SKM-1 treated with dmso at 0.1 percent for 144 hours (cell line): Measurements from ENCODE around the gene COL9A3.

Source experiments
- DNase-seq: peaks from one replicate; lab custom pipeline; 2025; ENCODE audit not compliant: unreplicated experiment; lab: John Stamatoyannopoulos, UW

The COL9A3 gene

DNA sequence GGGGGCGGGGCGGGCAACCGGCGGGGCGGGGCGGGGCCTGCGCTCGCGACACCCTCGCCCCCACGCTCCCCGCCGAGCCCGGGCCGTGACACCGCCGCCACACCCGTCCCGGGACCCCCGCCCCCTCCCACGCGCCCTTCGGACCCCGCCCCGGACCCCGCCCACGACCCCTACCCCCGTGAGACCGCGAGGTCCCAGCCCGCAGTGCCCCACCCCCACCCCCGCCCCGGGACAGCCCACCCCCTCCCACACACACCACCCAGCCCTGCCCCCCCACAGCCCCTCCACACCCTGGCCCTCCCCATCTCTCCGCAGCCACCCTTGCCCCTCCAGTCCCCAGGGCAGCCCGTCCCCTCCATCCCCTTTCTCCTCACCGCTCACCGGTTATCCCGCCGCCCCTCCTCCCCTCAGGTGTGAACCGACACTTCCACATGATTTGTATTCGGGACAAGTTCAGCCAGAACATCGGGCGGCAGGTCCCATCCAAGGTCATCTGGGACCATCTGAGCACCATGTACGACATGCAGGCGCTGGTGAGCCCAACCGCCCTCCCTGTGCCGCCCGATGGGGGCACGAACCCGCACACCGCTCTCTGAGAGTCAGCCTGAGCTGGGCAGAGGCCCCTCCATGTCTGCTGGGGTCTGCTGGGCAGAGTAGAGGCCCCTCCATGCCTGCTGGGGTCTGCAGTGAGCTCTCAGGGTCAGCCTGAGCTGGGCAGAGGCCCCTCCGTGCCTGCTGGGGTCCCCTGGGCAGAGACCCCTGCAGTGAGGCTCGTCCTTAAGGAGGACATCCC is 20.0 kb upstream of the COL9A3 start:
- DNase-seq = no peak

DNA sequence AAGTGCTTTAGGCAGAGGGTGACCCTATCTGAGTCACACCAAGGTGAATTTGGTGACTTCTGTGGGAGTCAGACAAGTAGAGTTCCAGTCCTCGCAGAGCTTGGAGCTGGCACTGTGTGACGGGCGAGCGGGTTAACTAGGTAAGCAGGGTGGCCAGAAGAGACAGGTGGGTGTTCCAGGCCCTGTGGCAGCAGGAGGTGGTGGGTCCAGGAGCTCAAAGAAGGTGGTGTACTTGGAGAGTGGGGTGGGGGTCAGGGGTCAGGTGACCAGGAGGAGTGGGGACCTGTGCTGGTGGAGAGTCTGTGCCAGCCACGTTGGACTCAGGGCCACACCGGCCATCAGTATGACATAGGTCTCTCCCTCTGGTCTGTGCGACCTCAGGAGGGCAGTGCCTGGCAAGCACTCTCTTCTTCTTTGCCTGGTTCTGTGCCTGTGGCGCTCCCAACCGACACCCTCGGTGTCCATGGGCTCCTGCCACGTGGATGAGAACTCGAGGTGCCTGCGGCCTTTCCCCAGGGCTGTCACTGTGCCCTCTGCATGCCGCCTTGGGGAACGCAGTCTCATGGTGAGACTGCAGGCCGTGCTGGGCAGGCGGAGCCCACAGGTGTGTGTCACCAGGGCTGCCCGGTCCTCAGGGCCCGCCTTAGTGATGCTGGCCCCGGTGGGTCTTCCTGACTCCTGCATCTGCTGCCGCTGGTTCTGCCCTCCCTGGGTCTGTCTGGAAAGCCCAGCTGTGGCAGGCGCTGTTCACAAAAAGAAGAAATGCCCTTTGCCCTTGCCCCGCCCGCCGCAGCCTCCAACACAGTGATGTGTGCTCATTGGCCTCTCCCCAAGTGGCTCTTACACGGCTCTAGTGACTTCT is 18.9 kb upstream of the COL9A3 start:
- DNase-seq = no peak

- no peak for DNase-seq
Observed at GRCh38 chr20:62799036-62799435, 17.8 kb upstream of the COL9A3 start.

- no peak for DNase-seq
Observed at GRCh38 chr20:62799459-62799858, 17.4 kb upstream of the COL9A3 start.

GRCh38 chr20:62799873-62800272 is 17.0 kb upstream of the COL9A3 start:
- no peak for DNase-seq

GRCh38 chr20:62800314-62801259 is 16.3 kb upstream of the COL9A3 start:
- DNase-seq = no peak

DNA sequence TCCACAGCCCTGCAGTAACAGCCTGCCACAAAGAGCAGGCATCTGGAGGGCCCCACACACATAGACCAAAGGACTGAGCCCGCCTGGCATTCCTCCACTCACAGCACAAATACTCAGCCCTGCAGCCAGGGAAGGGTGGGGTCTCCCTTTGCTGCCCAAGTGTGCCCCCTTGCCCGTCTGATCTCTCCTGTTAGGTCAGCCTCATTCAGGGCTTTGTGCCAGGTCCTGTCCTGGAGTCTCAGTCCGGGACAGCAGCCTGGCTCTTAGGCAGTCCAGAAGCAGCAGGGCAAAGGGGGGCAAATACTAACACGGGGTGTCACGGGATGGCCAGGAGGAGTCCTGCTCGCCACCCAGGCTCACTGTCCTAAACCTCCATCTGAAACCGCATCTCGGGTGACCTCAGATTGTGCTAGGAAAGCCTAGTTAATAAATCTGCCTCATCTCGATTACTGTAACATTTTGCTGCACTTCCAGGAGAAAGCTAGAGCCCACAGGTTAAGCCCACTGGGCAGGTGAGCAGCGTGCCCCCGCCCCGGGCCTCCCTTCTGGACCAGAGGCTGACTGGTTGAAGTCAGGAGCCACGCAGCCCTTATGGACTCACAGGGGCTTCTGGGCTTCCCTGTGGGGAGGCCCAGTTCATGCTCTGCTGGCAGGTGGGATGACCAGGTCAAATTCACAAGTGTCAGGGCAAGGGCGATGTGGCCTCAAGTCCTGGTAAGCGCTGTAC is 15.4 kb upstream of the COL9A3 start:
- no peak for DNase-seq

DNA sequence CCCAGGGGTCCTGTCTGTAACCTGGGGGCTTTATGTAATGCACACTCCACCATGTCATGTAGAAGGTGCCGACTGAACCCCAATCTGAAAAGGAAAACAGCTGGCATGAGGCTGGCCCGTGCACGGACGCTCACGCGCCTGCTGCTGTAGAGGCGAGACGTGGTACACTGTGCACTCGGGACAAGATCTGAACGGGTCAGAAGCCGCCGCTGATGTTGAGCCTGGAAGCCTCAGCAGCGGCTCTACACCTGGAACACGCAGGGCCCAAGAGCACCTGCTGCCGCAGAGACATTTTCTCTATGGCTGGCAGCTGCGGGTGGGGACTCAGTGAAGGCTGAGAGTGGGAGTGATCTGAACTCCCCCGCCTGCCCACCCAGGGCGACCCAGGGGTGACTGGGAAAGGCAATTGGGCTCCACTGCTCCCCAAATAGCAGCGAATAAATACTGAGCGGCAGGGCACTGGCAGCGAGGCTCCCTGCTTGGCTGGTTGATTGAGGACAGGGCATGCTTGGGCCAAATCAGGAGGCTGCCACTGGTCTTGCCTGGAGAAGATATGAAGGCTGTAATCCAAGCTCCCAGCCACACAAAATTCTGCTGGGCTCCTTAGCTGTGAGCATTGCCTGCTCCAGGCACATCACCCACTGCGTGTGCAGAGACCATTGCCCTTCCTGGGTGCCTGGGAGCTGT is 14.7 kb upstream of the COL9A3 start:
- no peak for DNase-seq

DNA sequence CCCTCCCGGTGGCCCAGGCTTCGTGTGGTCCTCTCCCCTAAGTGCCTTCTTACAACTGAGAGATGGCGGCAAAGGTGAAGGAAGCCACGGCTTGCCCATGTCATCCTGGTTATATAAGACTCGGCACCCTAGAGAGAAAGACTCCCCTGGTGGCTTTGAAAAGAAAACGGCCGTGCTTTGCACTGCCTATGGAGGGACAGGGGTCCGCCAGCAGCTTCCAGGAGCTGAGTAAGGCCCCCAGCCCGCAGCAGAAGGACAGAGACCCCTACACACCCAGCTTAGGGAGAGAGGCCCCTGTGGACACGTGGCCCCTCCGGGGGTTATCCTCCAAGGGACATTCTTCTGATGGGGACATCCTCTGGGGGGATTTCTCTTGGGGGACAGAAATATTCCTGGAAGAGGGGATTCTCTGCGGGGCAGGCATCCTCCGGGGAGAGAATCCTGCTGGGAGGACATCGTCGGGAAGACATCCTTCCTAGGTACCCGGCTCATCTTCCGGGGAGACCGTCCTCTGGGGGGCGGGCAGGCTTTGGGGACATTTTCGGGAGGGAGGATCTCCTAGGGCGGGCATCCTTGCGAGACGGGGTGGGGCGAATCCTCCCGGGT is 12.7 kb upstream of the COL9A3 start:
- no peak for DNase-seq

GRCh38 chr20:62804627-62805154 is 12.2 kb upstream of the COL9A3 start, which contains the start of gene OGFR:
TSS of gene OGFR (plus strand) at chr20:62804835. CDS start at chr20:62804860, 25 bp downstream.
- peak; percentile 17 for DNase-seq

- DNase-seq = no peak
Observed at GRCh38 chr20:62805155-62805710, 11.6 kb upstream of the COL9A3 start.

DNA sequence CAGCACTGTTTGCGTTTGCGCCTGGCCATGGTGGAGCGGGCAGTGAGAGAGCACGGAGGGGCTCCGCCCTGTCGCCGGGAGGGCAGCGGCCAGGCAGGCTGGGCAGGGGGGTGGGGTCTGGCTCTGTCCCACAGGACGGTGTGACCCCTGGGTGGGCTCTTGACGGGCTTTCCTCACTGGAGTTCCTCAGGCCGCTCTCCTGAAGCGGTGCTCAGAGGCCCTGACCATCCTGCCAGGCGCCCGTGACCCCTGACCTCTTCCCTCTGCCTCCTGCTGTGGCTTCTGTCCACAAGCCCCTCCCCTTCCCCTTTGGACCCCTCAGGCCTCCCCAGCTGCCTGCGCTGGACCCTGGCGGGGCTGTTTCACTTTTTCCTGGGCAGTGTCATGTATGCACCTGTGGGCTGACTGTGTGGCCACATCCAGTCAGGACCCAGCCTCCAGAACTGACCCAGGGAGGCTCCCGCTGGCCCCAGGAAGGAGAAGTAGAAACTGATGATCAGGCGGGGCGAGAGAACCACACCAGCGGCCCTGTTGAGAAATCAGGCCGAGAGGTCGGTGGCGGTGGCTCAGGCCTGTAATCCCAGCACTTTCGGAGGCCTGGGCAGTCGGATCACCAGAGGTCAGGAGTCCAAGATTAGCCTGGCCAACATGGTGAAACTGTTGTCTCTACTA is 11.0 kb upstream of the COL9A3 start:
- DNase-seq = peak; percentile 79

DNA sequence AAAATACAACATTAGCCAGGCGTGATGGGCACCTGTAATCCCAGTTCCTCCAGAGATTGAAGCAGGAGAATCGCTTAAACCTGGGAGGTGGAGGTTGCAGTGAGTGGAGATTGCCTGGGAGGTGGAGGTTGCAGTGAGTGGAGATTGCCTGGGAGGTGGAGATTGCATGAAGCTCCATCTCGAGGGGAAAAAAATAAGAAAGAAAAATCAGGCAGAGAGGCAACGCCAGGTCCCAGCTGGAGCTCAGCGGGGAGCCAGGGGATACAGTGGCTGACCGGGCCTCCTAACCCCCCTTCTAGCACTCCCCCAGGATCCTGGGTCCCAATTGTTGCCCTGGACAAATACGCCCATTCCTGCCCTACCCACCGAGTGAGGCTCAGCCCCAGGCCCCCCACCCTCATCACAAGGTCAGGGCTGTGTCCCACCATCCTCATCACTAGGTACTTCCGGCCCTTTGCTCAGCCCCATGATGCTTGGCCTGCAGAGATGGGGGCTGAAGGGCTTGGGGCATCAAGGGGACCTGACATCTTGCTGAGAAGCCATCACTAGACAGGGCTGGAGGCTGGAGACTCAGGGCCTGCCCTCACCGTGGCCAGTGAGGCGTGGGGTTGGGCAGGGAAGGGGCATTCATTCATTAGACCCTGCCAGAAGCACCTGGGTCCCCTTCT is 10.3 kb upstream of the COL9A3 start:
- no peak for DNase-seq

DNA sequence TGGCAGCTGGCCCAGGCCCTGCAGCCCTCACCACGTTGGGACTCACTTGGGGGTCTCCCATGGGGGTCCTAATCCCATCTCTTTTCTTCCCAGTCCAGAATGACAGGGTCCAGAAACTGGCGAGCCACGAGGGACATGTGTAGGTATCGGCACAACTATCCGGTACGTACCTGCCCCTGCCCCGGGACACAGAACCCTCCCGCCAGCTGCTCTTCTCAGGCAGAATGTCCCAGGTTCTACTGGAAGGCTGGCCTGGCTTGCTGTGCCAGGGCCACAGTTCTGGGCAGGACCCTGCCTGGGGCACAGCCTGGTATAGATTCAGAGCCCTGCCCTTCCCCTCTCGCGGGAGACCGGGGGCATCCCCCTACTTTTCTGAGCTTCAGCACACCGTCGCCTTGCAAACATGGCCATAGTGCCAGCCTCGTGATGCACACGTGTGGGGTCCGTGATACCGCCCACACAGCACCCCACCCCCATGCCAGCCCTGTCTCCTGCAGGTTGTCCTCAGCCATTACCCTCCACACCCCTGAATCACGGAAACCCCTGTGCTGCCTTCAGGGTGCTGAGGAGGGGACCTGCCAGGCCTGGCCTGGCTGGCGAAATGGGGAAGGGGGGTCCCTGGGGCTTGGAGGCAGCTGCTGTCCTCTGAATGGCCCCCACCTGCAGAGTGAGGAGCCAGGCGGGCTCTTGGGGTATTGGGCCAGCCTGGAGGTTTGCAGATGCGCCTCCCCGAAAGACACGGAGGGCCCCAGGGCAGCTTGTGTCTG is 9.2 kb upstream of the COL9A3 start:
- DNase-seq = no peak

DNA sequence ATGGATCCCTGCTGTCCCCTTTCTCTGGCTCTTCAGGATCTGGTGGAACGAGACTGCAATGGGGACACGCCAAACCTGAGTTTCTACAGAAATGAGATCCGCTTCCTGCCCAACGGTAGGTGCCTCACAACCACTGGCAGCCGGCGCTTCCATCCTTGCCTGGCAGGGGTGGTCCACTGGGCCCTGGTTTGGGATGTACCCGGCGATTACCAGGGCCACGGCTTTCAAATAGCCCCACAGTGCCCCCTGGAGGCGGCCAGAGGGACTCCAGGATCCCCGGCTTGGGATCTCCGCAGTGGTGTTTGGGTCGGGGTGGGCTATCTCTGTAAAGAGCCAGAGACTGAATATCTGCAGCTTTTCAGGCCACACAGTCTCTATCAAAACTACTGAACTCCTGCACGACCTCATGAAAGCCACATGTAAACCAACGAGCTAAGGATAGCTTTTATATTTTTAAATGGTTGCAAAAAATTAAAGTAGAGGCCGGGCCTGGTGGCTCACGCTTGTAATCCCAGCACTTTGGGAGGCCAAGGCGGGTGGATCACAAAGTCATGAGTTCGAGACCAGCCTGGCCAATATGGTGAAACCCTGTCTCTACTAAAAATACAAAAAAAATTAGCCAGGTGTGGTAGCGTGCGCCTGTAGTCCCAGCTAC is 8.5 kb upstream of the COL9A3 start:
- peak; percentile 33 for DNase-seq
